ENCODE data around the gene ZNF385D. TPM values are rescaled to one million over a fixed set of nuclear protein-coding genes. Genes with fewer than 3 reads are reported as not detected.

ZNF385D gene
- total RNA-seq, 4 donors from 2014 or later: 0.49 to 2.2 (median 1.5) TPM

- Histone ChIP-seq H3K9me3 (no peaks in the 10 kb centered on the region), H3K4me3 (replicated peaks in 1 of 3) (no peak overlapping the region), H3K27ac (no peak overlapping the region), H3K27me3 (no peaks in the 10 kb centered on the region), H3K36me3 (no peaks in the 10 kb centered on the region), H3K4me1 (no peaks in the 10 kb centered on the region)
- TF ChIP-seq CTCF (IDR thresholded peaks at IDR 0.05) (no peak), POLR2A (IDR thresholded peaks at IDR 0.05) (no peak)
- DNase-seq: no peak
- WGBS, 2 donors: 84 to 85% methylated on average over 5 of the region's 5 CpGs
- intact Hi-C loops (cut with DNase I): no loop called here
These were observed 293.9 kb downstream of the ZNF385D start for GRCh38 chr3:21457084-21457483.

- Histone ChIP-seq H3K36me3 (no peaks in the 10 kb centered on the region), H3K4me3 (replicated peaks in 1 of 3) (no peak overlapping the region), H3K9me3 (no peaks in the 10 kb centered on the region), H3K27me3 (no peaks in the 10 kb centered on the region), H3K27ac (no peak overlapping the region), H3K4me1 (no peaks in the 10 kb centered on the region)
- TF ChIP-seq POLR2A (IDR thresholded peaks at IDR 0.05) (no peak), CTCF (IDR thresholded peaks at IDR 0.05) (no peak)
- intact Hi-C loops (cut with DNase I): no loop called here
- 44 to 79% methylated on average over 2 of the region's 2 CpGs for WGBS, 2 donors
- peak in 1 of 2 donors; percentile 4 for DNase-seq
These were observed 301.3 kb downstream of the ZNF385D start for GRCh38 chr3:21449738-21450137.

- H3K27me3 ChIP-seq: no peaks in the 10 kb centered on the region
- TF ChIP-seq CTCF (IDR thresholded peaks at IDR 0.05) (no peak), POLR2A (IDR thresholded peaks at IDR 0.05) (no peak)
- no peaks in the 10 kb centered on the region for H3K36me3 ChIP-seq
- H3K27ac ChIP-seq: no peak overlapping the region
- H3K9me3 ChIP-seq: no peaks in the 10 kb centered on the region
- no peak overlapping the region for H3K4me3 ChIP-seq (replicated peaks in 1 of 3)
- intact Hi-C loops (cut with DNase I): no loop called here
- H3K4me1 ChIP-seq: no peaks in the 10 kb centered on the region
- 85 to 88% methylated on average over 4 of the region's 4 CpGs for WGBS, 2 donors
- DNase-seq: no peak
These were observed 303.4 kb downstream of the ZNF385D start for GRCh38 chr3:21447476-21448151.

GRCh38 chr3:21446945-21447475 lies 304.0 kb downstream of the ZNF385D start:
- no peak for DNase-seq
- Histone ChIP-seq H3K4me1 (no peaks in the 10 kb centered on the region), H3K36me3 (no peaks in the 10 kb centered on the region), H3K9me3 (no peaks in the 10 kb centered on the region), H3K27me3 (no peaks in the 10 kb centered on the region), H3K4me3 (replicated peaks in 1 of 3) (no peak overlapping the region), H3K27ac (no peak overlapping the region)
- intact Hi-C loops (cut with DNase I): no loop called here
- TF ChIP-seq CTCF (IDR thresholded peaks at IDR 0.05): no peak
- TF ChIP-seq POLR2A (IDR thresholded peaks at IDR 0.05): no peak
- WGBS, 2 donors: 75 to 76% methylated on average over 2 of the region's 2 CpGs

- Histone ChIP-seq H3K36me3 (no peaks in the 10 kb centered on the region), H3K27ac (no peak overlapping the region), H3K4me3 (replicated peaks in 1 of 3) (no peak overlapping the region), H3K9me3 (no peaks in the 10 kb centered on the region), H3K27me3 (no peaks in the 10 kb centered on the region), H3K4me1 (no peaks in the 10 kb centered on the region)
- TF ChIP-seq POLR2A (IDR thresholded peaks at IDR 0.05) (no peak), CTCF (IDR thresholded peaks at IDR 0.05) (no peak)
- 80 to 83% methylated on average over 3 of the region's 3 CpGs for WGBS, 2 donors
- DNase-seq: no peak
- intact Hi-C loops (cut with DNase I): no loop called here
These were observed 305.0 kb downstream of the ZNF385D start for GRCh38 chr3:21446027-21446426.

Measured in thyroid gland (tissue), 4 donors.